ENCODE results near the gene NR6A1.

The NR6A1 gene

DNA sequence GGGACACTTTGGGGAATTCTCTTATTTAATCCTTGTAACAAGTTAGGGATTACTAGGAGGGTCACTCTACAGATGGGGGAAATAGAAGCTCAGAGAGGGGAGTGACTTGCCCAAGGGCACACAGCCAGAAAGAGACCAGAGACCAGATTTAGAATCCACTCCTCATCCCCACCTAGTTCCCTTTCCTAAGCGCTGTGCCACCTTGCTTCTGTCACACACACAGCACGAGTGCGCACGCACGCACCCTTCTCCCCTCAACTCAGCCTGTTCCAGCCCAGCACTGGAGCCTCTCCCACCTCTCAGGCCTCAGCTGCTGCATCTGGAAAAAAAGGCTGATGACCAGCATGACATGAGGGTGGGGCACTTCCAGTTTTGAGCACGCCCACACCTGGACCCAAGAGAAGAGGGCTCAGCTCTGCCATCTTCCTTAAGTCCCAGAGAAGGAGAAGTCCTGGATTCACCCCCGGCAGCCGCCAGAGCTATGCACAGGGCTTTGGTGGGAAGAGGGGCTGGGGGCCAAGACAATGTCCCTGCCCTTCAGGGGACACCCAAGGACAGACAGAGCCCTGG, 282.4 kb downstream of the NR6A1 start:
- no peak for DNase-seq (ENCODE audit: low read depth)

DNA sequence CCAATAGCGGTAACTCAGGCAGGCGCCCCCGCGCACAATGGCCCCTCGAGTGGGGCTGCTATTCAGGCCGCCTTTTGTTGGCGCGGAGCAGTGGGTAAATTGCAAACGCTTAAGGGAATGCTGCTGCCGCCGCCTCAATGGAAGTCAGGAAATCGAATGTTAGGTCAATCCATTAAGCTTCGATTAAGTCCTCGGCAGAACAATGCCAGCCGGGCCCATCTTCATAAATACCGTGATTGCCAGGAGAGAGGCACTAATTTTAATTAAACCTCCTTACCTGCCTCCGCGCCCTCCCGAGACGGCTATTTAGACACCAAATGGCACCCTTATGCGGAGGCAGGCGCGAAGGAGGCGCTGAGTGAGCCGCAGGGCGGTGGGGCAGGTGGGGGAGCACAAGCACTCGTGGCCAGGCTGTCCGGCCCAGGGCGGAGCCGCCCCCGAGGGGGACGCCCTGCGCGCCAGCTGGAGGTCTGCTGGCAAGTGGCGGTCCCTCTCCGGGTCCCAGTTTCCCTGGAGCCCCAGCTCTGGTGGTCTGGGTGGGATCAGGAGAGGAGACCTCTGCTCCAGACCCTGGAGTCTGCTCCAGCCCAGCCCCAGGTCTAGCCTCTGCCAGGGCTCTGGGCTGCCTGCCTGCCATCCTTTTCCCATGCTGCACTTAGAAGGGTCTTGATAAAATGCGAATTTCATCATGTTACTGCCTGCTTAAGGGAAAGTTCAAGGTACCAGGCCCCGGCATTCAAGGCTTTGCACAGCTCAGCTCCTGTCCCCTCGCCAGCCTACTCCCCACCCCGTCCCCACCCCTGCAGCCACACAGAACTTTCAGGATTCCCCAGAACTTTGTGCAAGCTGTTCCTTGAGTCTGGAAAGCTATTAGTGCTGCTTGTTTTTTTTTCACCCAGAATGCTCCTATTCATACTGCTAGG, 283.6 kb downstream of the NR6A1 start:
- no peak for DNase-seq (ENCODE audit: low read depth)

DNA sequence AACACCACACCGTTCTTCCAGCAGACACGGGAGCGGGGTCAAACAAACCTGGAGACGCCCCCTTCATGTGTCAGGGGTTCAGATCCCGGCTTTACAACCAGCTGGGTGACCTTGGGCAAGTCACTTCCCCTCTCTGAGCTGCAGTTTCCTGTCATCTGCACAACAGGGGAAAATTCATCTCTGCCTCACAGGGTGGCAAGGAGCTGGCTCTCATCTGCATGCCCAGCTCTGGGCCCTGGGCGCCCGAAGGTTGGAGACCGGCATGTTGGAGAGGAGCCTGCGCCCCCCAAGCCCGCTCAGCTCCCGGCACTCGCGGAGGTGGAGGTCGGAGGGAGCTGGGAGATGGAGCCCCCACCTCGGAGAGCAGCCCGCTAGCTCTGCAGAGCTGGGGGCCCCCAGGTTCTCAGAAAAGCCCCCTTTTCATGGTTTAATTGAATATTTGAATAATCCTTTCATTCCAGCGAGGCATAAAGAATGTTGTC, 284.3 kb downstream of the NR6A1 start:
- DNase-seq (ENCODE audit: low read depth), result no peak

DNA sequence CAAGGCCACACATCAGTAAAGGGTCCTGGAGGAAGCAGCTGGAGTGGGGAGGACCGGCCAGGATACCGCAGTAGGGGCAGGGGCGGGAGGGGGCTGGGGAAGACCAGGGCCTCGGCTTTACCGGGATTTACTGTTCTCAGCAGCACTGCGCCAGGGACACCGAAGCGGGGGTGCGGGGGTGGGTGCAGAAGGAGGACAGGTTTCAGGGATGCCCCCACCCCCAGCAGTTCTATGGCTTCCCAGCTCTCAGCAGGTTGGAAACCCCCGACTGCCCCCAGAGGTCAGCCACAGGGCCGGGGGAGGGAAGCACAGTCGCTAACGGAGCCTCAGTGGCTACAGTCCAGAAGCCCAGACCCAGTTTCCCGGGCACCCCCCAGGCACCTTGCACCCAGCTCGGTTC, 285.2 kb downstream of the NR6A1 start:
- no peak for DNase-seq (ENCODE audit: low read depth)

DNA sequence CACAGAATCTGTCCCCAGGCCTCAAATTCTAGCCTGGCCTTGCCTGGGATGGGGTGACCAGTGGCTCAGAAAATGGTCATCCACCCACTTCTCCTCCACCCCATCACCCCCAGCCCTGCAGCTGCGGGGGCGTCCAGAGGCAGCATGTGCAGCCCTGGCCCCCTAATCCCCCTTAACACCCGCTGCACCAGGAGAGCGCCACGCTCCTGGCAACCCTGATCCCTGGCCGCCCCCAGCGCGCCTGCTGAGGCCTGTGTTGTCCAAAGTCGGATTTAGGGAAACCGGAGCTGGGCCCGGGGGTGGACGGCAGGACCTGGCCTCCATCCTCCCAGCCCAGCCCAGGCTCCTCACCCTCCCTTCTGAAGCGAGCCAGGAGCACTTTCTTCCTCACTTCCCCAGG, 285.9 kb downstream of the NR6A1 start:
- no peak for DNase-seq (ENCODE audit: low read depth)

DNA sequence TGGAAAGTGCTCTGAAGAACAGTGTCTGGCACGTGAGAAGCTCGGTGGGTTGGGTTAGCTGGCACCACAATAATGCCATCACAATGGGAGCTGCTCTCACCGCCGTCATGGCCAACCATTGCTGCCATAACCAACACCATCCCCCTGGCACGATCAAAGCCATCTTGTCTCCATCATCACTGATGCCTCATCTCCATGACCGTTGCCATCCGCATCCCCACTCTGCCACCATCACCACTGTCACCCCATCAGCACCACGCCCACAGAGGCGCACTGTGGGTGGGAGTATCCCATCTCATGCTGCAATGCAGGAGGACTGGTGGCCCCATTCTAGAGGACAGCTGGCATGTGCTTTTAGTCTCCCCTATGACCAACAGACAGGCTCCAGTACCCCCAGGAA, 287.6 kb downstream of the NR6A1 start:
- no peak for DNase-seq (ENCODE audit: low read depth)

DNA sequence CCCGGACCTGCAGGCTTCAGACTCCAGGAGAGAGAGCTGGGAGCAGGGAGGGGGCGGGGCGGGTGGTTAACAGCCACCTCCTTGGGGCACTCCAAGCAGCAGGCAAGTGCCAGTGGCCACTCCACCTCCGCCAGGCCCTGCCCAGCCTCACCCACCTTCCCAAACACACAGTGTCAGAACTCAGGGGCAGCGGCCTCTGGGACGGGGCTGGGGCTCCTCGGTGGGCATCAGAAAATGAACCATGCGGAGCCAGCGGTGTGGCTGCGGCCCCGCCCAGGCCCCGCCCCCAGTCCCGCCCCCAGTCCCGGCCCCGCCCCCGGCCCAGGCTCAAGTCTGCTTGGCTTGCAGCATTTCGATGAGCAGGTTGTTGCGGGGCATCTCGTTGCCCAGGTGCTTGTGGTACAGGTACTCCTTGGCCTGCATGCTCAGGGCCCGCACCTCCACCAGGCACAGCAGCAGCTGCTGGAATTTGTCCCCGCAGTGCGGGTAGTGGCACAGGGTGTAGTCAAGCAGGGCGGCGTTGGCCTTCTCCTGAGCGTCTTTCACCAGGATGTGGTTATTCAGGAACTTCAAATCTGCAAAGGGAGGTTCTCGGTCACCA, 288.6 kb downstream of the NR6A1 start:
- no peak for DNase-seq (ENCODE audit: low read depth)

DNA sequence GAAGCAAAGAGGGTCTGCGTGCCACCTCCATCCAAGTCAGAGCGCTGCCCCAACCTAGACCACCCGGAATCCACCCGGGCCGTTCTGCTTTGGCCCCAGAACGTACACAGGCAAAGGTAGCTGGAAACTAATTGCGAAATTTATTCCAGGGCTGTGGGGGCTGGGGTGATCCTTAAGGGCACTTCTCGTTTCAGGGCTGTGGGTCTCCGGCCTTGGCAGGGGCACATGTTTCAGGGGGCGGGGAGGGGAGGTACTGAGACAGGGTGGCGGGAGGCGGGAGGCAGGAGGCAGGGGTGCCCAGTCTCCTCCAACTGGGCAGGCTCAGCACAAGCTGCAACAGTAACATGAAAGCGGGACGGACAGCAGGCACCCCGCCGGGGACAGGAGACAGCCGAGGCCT, 290.0 kb downstream of the NR6A1 start:
- no peak for DNase-seq (ENCODE audit: low read depth)

DNA sequence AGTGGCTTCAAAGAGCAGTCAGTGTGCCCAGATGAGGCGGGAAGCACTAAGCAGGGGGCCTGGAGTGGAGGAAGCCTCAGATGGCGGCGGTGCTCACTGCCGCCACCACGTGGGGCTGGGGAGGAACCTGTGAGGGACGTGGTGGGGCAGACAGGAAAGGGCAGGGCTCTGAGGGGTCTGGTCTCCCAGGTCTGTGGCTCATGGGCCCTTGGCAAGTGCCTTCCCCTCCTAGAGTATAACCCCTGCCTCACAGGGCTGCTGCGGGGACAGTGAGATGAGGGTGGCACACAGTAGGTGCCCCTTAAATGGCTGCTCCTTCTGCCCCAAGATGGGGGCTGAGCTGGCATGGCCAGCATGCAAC, 290.5 kb downstream of the NR6A1 start:
- no peak for DNase-seq (ENCODE audit: low read depth)

DNA sequence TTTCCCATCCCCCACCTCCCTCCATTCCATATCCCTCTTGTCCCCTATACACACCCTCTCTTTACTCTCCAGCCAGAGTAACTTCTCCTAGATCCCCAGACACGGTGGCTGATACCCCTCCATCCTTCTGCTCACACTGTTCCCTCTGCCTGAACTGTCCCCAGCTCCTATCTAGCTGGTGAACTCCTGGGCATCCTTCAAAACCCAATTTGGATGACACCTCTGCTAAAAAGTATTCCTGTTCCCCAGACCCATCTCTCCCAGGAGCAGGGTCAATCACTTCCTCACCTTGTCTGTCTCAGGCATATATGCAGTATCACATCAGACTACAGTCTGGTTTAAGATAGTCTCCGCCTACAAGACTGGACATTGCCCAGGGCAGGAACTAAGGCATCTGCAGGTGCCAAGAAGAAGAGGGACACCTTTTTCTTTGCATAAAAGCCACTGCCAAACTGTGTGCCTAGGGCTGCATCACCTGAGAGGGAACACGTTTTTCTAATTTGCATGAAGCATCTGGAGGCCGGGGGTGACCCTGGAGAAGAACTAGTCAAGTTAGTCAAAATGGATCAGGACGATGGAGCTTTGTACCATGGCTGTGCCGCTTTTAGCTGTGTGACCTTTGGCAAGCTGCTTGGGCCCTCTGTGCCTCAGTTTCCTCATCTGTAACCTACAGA, 291.0 kb downstream of the NR6A1 start:
- no peak for DNase-seq (ENCODE audit: low read depth)

DNA sequence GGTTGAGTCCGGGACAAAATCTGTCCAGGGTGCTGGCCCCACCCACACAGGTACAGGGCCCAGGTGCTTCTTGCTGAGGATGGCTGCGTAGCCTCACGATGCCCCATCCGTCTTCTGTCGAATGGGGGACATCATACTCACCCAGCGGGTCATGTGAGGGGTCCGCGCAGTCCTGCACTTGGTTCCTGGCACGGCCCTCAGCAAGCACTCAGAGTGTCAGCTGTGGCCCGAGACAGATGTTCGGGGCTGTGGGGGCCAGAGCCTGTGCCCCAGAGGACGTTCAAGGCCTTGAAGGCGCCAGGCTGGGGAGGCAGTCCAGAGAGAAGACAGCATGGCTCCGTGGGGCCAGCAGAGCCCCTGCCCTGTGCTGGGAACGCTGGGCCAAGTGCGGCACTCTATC, 291.7 kb downstream of the NR6A1 start:
- DNase-seq (ENCODE audit: low read depth), result no peak

DNA sequence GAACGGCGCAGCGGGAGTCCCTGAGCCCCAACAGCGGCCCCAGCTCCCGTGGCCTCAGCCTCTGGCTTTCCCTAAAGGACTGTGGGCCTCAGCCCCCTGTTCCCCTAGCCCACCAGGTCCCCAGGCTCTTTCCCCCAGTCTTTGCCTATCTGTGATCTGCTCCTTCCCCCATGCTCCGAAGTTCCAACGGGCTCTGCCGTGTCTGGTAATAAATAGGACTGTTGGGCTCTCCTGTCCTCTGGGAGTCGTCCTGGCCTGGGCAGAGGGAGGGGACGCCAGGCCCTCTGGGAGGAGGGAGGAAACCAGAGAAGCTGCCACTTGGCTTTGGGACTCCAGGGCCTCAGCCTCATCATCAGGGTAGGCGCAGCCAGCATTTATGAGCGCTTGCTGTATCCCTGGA, 292.8 kb downstream of the NR6A1 start:
- no peak for DNase-seq (ENCODE audit: low read depth)

DNA sequence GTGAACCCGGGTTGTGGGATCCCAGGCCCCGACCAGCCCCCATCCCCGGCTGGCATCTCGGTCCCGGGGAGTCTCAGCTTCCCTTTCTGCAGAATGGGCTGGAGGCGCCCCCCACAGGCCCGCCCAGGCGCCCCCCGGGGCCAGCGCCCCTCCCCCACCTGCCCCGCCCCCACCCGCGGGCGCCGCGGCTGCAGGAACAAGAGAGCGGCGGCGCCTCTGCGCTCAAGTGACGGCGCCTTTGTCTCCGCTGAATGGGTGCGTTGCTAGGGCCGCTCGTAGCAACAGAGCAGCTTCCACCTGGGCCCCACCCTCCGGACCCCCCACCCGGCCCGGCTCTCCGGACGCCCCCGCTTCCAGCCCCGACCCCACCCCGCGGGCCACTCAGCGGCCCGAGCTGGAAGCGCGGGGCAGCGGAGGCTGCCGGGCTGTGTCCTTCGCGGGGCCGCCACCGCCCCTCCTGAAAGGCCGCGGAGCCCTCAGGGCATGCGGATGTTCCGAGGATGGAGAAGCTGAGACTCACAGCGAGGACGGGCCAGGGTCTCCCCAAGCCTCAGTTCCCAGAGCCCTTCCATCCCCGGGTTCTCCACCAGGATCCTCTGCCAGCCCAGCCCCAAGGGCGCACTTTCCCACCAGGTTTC, 293.3 kb downstream of the NR6A1 start:
- DNase-seq (ENCODE audit: low read depth), result no peak

DNA sequence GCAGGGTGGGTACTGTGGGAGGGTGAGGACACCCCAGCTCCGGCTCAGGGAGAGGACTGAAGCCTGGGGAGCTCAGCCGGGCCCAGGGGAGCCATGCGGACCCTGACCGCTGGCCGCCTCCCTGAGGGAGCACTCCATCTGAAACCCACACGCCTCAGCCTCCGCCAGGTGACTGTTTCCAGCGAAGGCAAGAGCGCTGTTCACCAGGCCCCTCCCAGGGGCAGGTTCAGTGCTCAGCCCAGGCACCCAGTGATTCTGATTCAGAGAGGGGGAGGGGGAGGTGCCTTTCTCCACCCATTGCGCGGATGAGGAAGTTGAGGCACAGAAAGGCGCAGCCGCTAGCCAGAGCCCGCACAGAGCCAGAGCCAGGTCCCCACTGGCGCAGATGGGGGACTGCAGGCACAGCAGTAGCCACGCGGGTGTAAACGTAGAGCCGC, 293.9 kb downstream of the NR6A1 start:
- DNase-seq (ENCODE audit: low read depth), result no peak

DNA sequence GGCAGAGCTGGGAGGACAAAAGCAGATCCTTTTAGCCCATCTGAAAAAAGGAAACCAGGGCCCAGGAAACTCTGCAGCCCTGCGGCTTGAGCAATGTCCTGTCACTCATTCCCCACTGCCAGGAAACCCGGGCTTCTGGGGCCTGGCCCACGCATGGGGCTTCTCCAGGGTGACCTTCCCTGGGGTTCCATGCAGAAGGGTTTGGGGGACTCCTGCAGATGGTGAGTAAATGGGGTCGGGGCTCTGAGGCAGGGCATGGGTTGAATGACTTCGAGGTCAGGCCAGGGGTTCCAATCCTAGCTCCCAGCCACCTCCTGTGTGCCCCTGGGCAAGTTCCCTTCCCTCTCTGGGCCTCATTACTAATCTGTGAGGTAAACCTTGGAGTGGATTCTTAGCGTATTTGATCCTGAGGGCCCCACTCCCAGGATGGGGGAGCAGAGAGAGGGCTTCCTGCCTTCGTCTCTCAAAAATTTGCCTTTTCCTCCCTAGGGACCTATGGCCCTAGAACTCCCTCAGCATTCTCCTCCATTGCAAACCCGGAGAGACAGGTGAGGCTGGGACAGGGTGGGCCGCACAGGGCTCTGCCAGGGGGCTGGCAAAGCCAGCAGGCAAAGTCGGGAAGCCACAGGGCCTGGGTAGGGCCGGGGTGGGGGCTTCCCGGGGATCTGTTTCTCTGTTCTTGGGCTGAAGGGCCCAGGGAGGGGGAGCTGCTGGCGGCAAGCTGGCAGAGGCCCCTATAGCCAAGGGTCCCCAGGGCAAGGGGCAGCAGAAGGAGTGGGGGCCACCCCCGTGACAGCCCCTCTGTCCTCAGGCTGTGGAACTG, 295.0 kb downstream of the NR6A1 start:
- DNase-seq (ENCODE audit: low read depth), result no peak

DNA sequence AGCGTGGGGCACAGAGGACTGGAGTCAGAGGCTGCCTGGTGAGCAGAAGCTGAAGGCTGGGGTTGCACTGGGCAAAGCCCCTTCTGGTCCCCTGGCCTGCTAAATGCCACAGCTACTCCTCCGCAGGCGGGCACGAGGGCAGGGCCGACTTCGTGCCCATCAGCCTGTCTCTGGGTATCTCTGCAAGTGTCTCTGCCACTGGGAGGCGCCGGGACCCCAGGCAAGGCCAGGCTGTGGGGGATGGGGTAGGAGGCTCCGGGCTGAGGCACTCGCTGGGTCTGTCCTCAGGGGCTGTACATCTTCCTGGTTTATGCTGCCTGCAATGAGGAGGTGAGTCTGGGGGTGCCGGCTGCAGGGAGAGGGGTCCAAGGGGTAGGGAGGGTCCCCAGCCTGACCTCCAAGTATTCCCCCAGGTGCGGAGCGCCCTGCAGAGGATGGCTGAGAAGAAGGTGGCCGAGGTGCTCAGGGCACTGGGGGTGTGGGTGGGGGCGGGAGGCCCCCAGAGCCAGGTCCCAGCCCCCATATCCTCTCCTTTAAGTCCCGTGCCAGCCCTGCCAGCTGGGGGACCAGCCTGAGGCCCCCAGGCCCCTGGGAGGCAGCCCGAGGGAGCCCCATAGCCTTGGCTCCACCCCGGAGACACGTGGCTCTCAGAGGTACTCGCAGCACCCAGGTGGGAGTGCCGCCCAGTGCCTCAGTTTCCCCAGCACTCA, 295.8 kb downstream of the NR6A1 start:
- no peak for DNase-seq (ENCODE audit: low read depth)

DNA sequence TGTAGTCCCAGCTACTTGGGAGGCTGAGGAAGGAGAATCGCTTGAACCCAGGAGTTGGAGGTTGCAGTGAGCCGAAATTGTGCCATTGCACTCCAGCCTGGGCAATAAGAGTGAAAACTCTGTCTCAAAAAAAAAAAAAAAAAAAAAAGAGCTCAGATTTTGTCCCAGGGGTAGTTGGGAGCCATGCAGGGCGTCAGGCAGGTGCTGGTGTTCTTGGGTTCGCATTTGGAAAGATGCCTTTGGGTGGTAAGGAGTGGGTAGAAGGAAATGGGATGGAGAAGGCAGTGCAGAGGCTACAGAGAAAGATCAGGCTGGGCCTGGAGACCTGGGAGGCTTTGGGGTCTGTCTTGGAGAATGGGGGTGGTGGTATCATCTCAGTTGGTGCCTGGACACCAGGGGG, 297.0 kb downstream of the NR6A1 start:
- no peak for DNase-seq (ENCODE audit: low read depth)

DNA sequence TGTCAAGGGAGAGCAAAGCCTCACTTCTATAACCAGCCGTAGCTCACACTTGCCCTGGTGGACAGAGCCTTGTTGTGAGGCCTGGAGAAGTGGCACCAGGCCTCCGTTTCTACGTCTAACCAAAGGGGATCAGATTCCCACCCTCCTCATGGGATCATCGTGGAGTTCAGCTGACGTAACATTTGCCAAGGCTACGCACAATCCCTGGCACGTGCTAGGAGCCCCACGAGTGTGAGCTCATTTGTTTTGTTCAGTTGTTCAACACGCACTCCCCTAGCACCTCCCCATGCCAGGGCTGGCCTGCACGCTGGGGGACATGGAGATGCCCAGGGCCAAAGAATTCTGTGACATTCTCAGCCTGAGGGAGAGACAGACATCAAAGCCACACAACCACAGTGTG, 297.8 kb downstream of the NR6A1 start:
- no peak for DNase-seq (ENCODE audit: low read depth)

DNA sequence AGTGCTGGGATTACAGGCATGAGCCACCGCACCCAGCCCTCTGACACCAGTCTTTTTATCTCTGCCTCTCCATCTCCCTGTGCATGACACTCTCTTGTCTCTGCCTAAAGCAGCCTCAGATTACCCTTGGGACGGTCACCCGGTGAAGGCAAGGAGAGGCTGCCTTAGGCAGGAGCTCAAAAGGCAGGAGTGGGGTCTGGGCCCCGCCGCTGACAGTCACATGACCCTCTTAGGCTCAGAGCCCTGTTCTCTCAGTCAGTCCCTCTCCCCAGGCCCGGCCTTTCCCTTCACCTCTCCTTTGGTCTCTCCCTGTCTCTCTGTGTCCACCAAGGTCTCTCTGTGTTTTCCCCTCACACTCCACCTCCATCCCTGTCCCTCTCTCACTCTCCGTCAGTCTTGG, 298.3 kb downstream of the NR6A1 start:
- no peak for DNase-seq (ENCODE audit: low read depth)

DNA sequence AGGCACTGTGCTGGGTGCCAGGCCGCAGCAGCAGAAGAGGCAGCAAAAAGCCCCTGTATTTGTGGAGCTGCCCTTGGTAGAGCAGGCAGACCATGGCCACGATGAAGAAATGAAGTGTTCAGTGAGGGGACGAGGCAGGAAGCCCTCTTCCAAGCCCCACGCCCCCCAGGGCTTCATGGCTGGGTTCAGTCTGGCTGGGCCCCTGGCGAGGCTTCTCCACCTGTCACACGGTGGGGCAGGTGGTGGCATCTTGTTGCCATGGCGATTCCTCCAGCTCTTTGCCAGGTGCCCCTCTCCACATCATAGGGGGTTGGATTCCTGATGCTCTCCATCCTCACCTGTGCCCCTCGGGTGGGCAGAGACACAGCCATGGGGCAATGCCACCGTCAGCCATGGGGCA, 299.4 kb downstream of the NR6A1 start:
- DNase-seq (ENCODE audit: low read depth), result no peak

DNA sequence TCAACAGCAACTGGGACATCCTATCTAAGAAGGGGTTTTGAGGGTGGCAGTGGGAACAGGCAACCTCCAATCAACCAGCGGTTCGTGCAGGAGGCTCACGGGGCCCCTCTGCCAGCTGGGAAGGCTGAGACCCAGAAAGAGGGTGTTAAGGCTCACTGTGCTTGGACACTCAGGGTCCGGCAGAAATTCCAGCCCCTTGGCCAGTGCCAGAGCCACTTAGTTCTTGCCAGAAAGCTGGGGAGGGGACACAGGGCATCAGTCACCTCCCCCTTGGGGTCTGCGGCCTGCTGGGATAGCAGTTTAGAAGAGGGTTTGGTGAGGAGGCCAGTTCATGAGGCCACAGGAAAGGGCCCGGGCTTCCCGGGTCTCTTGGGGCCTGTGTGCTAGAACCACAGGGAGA, 300.4 kb downstream of the NR6A1 start:
- DNase-seq (ENCODE audit: low read depth), result no peak
